HG03064 (cell line): ENCODE measurements around the gene RELT.

Source experiments
- ATAC-seq: cut with Tn5 transposase; IDR thresholded peaks from one replicate; pipeline ENCODE4 v1.9.1; 2021; ENCODE audit warnings: low read depth; ENCODE audit not compliant: unreplicated experiment

Gene RELT

DNA sequence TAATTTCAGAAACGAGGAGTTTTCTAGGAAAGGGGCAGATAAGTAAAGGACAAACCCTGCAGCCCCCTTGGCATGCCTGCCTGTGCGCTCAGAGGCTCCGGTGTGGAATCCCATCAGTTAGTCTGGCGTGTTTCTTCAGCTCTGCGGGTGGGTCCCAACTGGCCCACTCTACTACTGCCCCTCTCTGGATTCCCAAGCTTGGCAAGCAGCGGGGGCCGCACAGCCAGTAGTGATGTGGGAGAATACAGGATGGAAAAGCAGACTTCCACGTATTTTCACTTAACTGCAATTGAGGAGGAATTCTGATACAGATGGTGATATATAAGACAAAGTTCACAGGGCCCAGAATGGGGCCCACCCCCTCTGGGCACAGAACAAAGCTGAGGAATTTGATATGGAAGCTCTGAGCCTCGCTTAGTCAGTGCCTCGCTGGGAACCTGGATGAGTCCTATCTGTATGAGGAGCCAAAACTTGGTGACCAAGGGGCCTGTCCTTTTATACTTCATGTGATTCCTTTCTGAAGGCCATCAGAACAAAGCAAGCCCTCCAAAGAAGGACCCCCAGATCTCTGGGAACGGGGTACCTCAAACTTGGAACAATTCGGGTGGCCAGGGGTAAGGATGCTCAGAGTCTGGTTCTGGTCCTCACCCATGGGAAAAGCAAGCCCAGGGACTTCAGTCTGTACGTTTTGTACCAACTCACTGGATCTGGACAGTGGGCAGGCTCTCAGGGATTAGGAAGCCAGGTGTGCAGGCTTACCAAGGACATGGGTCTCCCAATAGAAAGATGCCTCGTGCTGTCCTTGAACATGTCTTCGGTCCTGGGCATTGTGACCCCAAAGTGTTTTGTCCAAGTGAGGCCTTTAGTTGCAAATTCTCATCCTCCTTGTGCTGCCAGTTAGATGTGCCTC is 26.0 kb downstream of the RELT start:
- ATAC-seq: no peak

- ATAC-seq: no peak
These were observed 26.6 kb downstream of the RELT start for GRCh38 chr11:73402834-73403185.

DNA sequence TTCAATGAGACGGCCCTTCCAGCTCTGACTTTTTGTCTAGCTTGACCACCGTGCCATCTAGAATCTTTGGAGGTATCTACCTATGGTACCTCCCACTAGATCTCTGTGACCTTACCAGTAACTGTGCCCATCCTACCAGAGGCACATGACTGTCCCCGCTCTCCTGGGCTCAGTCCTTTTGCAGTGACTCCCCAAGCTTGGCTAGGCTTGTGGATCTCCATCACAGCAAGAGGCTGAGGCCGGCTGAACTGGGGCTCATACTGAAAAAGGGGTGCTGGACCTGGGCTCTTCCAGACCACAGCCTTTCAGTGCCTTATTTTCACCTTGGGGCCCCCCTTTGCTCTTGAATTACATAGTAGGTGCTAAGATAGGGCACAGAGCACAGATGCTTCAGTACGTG is 27.3 kb downstream of the RELT start:
- ATAC-seq: no peak

DNA sequence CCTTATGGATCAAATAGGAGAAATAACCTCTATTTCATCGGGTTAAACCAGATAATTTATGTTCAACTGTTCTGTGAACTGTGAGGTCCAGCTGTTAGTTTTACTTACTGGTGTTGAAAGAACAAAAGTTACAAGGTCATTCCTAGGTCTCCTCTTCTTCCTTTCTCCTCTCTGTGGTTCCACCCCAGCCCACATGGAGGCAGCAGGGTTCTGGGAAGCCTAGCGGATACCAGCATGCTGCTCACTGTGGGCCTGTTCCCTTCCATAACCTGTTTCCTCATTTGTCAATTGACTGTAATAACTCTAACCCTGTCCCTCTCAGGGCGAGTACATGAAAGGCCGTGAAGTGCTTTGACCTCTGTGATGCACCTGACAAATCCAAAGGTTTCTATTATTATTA is 27.8 kb downstream of the RELT start:
- ATAC-seq: no peak

DNA sequence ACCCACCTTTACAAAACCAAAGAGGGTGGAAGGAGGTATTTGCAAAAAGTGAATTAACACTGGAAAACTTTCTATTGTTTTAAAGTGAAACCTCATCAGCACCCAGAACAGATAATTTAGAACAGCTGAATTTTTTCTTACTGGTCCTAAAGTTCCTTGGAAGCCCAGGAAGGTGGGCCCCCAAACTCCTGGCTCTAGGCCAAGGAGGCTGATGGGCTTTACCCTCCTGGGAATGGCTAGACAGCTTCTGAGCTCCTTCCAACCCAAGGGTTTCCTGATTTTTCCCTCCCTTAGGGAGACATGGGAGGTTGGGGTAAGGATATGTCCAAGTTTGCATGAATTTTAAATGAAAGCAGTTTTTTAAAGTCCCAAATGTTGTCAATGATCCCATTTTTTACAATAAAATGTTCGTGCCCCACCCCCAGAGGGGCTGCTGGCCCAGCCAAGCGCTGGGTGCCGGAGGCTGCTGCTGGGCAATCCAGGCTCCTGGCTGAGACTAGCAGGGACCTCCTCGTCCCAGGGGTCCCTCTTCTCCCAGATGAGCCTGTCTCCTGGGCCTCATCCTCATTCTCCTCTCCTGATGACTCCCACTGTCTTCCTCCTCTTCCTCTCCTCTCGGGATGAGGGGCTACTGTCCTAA is 28.4 kb downstream of the RELT start:
- no peak for ATAC-seq

- no peak for ATAC-seq
These were observed 28.9 kb downstream of the RELT start for GRCh38 chr11:73405146-73405510.

DNA sequence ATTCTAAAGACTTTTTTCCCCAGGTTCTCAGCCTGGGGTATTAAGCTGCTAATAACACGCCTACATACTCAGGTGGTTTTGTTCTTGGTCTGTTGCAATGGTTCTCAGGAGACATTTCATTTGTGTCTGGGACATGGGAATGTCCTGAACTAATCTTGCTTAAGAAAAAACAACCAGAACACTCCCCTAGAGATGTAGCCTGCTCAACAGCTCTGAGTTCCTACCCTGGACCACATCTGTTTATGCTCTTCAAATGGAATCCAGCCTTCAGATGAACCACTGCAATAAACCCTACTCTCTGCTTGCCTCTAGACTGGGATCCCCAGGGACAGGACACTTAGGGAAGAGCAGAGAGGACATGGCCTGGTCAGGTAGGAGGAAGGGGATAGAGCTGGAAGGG is 29.9 kb downstream of the RELT start:
- ATAC-seq: no peak

GRCh38 chr11:73406619-73407018 is 30.4 kb downstream of the RELT start:
- ATAC-seq: no peak

DNA sequence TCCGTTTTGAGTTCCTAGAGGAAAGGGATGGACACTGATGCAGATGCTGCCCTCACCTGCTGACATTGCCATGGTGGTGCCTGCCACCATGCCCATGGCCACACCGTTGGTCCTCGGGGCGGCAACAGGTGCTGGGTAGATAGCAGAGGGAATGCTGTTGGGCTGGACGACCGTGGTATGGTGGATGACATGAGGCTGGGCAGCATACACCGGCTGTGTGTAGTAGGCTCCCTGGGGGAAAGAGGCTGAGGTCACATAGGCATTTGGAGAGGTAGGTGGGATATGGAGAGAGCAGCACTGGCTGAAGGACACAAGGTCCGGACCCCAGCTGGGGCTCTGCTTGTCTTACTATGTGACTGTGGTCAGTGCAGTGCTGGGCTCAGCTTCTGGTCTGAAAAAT is 33.2 kb downstream of the RELT start:
- no peak for ATAC-seq

DNA sequence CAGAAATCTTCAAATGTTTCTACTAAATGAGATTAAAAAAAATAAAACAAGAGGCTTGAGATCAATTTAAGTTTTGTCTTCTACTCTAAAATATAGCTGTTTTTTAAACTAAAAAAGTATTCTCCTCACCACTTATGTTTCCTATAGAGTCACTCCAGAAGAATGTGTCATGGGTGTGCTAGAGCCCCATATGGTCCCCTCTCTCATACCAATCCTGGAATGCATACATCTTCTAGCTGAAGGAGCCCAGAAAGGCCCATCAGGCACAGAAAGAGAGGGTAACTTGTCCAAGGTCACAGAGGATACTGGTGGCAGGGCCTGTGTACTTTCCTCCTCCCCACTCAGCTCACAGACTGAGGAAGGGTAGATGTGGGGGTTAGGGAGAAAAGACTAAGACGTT is 34.4 kb downstream of the RELT start:
- ATAC-seq: no peak

DNA sequence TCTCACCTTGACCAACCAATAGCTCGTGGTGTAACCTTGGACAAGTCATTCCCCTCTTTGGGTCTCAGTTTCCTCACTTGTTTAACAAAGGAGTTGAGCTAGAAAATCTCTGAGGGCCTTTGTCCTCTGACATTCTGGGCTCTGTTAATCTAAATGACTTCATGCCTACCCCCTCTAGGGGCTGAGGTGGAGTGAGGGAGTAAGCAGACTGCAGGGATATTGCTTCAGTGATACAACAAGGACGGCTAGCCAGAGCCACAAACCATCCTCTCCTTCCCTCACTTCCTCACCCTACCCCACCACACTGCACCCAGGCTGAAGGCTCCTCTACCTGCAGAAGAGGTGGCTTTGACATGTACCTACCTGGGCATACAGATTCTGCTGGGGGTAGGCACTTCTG is 34.8 kb downstream of the RELT start:
- ATAC-seq: no peak

DNA sequence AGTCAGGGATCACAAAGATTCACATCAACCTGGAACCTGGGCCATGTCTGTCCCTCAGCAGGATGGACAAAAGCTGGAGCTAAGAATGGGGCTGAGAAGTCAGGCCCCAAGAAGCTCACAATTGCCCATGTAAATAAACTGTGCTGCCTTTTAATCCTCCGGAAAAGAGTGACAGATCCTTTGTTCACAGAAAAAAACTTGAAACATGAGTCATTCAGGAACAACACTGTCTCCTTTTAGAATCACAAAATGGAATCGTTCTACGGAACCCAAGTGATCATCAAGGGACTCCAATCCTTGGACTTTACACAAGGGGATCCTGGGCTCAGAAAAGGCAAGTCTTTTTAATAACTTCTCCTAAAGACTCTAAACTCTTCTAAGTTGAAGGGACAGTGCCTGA is 36.1 kb downstream of the RELT start:
- no peak for ATAC-seq

DNA sequence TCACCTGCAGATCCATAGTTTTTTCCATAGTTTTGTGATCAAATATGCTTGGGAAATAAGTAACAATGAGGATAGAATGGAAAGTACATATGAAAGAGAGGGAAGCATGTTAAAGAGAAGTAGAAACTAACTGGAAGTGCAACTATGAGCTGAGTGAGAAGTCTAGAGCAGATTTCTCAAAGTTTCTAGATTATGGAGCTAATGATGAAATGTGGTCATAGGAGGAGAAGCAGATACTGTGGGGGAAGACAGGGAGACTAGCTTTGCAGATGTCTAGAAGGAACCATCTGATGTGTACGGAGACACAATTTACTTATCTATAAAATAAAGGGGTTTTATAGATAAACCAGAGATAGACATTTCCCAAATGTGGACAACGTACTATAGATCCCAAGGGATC is 37.1 kb downstream of the RELT start:
- ATAC-seq: no peak

DNA sequence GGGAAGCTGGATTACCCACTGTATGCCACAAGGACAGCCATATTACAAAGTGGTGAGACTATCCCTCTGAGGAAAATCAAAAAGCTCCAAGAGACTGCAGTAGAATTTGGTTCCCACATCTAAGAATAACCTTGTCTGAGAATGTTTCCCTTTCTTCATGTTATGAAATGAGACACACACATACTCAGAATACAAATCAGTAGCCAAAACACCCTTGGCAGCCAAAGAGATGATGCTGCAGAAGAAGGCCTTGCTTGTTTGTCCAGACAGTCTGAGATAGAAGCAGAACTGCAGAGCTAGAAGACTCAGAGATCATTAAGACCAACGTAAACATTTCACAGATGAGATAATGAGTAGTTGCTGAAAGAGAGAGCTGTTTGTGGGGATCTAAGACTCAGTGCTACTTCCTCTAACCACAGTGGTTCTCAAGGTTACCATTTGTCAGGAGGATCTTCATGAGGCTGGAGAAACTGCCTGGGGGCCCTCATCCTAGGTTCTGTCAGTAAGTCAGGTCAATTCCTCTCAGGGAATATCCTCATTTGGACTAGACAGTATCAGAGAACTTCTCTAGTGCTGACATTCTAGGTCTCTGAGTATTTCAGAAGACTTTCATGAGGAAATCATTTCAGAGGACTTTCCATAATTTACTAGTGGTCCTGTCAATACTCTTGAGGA is 38.9 kb downstream of the RELT start:
- ATAC-seq: no peak

GRCh38 chr11:73415854-73416615 is 39.8 kb downstream of the RELT start:
- ATAC-seq: no peak

DNA sequence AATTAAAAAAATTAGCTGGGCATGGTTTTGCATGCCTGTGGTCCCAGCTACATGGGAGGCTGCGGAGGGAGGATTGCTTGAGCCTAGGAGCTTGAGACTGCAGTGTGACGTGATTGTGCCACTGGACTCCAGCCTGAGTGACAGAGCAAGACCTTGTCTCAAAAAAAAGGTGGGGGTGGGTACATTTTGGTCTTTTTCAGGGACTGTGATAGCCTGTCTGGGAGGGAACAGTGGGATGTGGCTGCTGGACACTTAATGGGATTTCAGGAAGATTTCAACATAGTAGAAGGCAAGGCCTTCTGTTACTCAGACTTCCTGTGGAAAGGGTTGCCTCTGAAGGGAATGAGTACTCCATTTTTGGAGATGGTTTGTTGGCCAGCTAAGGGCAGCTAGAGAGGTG is 40.6 kb downstream of the RELT start:
- ATAC-seq: no peak

- ATAC-seq: no peak
These were observed 43.9 kb downstream of the RELT start for GRCh38 chr11:73420136-73420535.

GRCh38 chr11:73422886-73423285 is 46.7 kb downstream of the RELT start:
- ATAC-seq: no peak

DNA sequence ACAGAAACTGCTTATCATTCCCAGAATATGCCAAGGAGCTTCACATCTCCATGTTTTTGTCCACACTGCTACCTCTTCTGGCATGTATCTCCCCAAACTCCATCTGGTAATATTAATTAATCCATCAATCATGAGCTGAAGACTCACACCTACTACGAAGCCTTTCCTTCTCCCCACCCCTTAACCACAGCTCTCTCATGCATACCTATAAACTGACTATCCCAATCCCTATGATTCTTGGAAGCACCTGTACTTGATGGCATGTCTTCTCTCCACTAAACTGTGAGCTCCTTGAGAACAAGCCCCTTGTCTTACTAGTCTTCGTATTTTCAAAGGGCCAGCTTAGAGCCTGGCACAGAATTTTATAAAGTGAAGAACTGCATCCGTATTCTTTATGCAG is 47.3 kb downstream of the RELT start:
- no peak for ATAC-seq

GRCh38 chr11:73425108-73425507 is 48.9 kb downstream of the RELT start:
- no peak for ATAC-seq

DNA sequence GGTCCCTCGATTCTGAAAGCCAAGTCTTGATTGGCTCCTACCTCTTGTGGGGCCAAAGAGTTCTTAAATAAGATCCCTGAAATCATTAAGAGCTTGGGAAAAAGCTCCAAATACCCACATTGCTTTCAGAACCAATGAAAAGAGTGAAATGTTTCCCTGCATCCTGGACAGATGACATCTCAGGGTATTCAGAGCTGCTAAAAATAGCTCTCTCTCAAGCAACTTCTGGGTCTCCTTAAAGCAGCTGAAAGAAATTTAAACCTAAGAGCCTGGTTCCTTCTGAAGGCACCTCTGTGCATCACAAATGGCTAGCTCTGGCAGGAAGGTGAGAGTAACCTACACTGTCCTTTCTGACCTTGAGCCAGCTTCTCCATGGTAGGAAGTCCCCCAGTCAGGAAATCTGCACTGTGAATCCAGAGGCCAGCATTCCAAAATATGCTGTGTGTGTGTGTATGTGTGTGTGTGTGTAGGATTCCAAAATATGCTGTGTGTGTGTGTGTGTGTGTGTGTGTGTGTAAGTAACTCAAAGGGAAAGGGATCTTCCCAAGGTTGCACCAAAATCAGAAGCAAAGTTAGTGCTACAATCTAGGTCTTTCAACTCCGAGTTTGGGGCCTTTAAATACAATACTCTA is 50.1 kb downstream of the RELT start:
- ATAC-seq: no peak
